Neuronal stem cell (in vitro differentiated cells): ENCODE results near the gene TEX9.
"Not testable (repeated sequence)": the region's sequence is repeated elsewhere in the genome, so short reads cannot be mapped to it uniquely, and the experiment has no call there.

Experiments used
- DNase-seq: peaks from one replicate; pipeline ENCODE4 v3.0.0-alpha.2; 2013; ENCODE audit warnings: low spot score
- H2AFZ ChIP-seq: one replicate; pipeline ENCODE4 v1.6.1; 2013; ENCODE audit warnings: mild to moderate bottlenecking, low read length, inconsistent platforms
- H2AK5ac ChIP-seq: 2 replicates; pipeline ENCODE4 v1.6.1; 2013; ENCODE audit warnings: low read depth, mild to moderate bottlenecking, inconsistent platforms, low read length, moderate library complexity, mixed read lengths
- H2BK120ac ChIP-seq: 2 replicates; pipeline ENCODE4 v1.6.1; 2013; ENCODE audit warnings: low read depth, mild to moderate bottlenecking, inconsistent platforms, low read length, moderate library complexity, mixed read lengths
- H2BK12ac ChIP-seq: one replicate; pipeline ENCODE4 v1.6.1; 2013; ENCODE audit warnings: low read length, inconsistent platforms
- H2BK15ac ChIP-seq: 2 replicates; pipeline ENCODE4 v1.6.1; 2013; ENCODE audit warnings: mild to moderate bottlenecking, low read length, inconsistent platforms, mixed read lengths
- H2BK5ac ChIP-seq: one replicate; pipeline ENCODE4 v1.6.1; 2013; ENCODE audit warnings: inconsistent platforms, mild to moderate bottlenecking, low read length, moderate library complexity
- H3K14ac ChIP-seq: one replicate; pipeline ENCODE4 v1.6.1; 2013; ENCODE audit warnings: low read length, inconsistent platforms
- H3K18ac ChIP-seq: 2 replicates; pipeline ENCODE4 v1.6.1; 2013; ENCODE audit warnings: low read length, inconsistent platforms
- H3K23ac ChIP-seq: 2 replicates; pipeline ENCODE4 v1.6.1; 2013; ENCODE audit warnings: low read depth, mild to moderate bottlenecking, mixed read lengths, low read length, inconsistent platforms; ENCODE audit not compliant: poor library complexity
- H3K27ac ChIP-seq: replicated peaks from 3 replicates; pipeline ENCODE4 v1.5.1; 2013; ENCODE audit warnings: low read length, inconsistent platforms
- H3K27me3 ChIP-seq, 3 experiments: 2 replicates each; pipeline ENCODE4 v1.6.1; 2013; ENCODE audit warnings: low read length in 3 of 3, mild to moderate bottlenecking in 2 of 3, inconsistent platforms in 1 of 3, low read depth in 1 of 3, mixed read lengths in 1 of 3, moderate library complexity in 1 of 3; ENCODE audit not compliant: control insufficient read depth in 3 of 3, insufficient read depth in 3 of 3
- H3K36me3 ChIP-seq, 2 donors: replicated peaks in 1 of 2; 2 replicates each; pipeline ENCODE4 v1.6.1; 2013; ENCODE audit warnings: low read length in 2 of 2; ENCODE audit not compliant: control insufficient read depth in 2 of 2, insufficient read depth in 2 of 2
- H3K4ac ChIP-seq: 2 replicates; pipeline ENCODE4 v1.6.1; 2013; ENCODE audit warnings: inconsistent platforms, mild to moderate bottlenecking, low read length, moderate library complexity
- H3K4me1 ChIP-seq, 2 donors: 1 replicate in 1 of 2; 2 replicates in 1 of 2; pipeline ENCODE4 v1.6.1; 2013; ENCODE audit warnings: low read length in 2 of 2, low read depth in 1 of 2; ENCODE audit not compliant: control insufficient read depth in 2 of 2, insufficient read depth in 1 of 2
- H3K4me2 ChIP-seq: one replicate; pipeline ENCODE4 v1.6.1; 2013; ENCODE audit warnings: mild to moderate bottlenecking, low read length, inconsistent platforms; ENCODE audit not compliant: insufficient read depth, poor library complexity, severe bottlenecking
- H3K4me3 ChIP-seq, 2 donors: 2 replicates each; pipeline ENCODE4 v1.5.1; 2013; ENCODE audit warnings: low read length in 2 of 2, mild to moderate bottlenecking in 2 of 2, inconsistent platforms in 1 of 2, moderate library complexity in 1 of 2
- H3K79me1 ChIP-seq: one replicate; pipeline ENCODE4 v1.6.1; 2013; ENCODE audit warnings: low read depth, mild to moderate bottlenecking, inconsistent platforms, low read length, moderate library complexity
- H3K9ac ChIP-seq: one replicate; pipeline ENCODE4 v1.6.1; 2013; ENCODE audit warnings: mild to moderate bottlenecking, low read depth, low read length, inconsistent platforms; ENCODE audit not compliant: poor library complexity
- H3K9me3 ChIP-seq, 2 donors: replicated peaks in 1 of 2; 2 replicates each; pipeline versions ENCODE3 to v1.6.1; 2013; ENCODE audit warnings: low read length in 2 of 2, mild to moderate bottlenecking in 2 of 2, inconsistent platforms in 1 of 2, low read depth in 1 of 2, mixed read lengths in 1 of 2, moderate library complexity in 1 of 2; ENCODE audit not compliant: control insufficient read depth in 2 of 2, insufficient read depth in 1 of 2
- H4K8ac ChIP-seq: one replicate; pipeline ENCODE4 v1.6.1; 2013; ENCODE audit warnings: low read depth, mild to moderate bottlenecking, inconsistent platforms, low read length, moderate library complexity
- H4K91ac ChIP-seq: one replicate; pipeline ENCODE4 v1.6.1; 2013; ENCODE audit warnings: low read length, low read depth, mild to moderate bottlenecking, inconsistent platforms; ENCODE audit not compliant: poor library complexity
- WGBS, 2 donors: extraction: QIAGEN DNeasy Blood & Tissue Kit; methylation state at CpG; one replicate each; pipeline ENCODE4 v1.1.7; 2013; ENCODE audit warnings: missing lambda C conversion rate in 2 of 2, mixed read lengths in 1 of 2; ENCODE audit not compliant: insufficient read length in 2 of 2, insufficient replicate concordance in 1 of 2; ENCODE audit errors: extremely low coverage in 2 of 2; 5-methylcytosine and 5-hydroxymethylcytosine counted together

Gene TEX9

DNA sequence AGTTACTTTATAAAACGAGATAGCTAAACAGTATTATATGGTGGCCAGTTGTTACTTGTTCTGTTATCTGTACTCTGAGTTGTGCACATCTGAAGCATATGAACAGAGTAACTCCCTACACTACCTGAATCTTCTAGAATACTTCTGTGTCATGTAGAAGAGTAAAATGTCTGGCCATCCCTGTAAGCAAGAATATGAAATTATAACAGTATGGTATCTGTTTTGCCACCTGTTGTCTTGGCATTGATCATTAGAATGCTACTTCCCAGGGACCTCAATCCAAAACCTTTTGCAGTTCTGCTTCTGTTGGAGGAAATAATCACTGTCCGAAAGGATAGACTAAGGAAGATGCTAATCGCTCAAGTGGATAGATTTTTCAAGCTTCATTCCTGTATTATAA is 1.9 kb downstream of the TEX9 start:
- Histone ChIP-seq H2BK15ac (no peak overlapping the region), H2BK12ac (no peak overlapping the region), H2AFZ (no peak overlapping the region), H3K14ac (no peak overlapping the region), H4K91ac (no peak overlapping the region), H3K4me1 (peaks cover 0 to 2% of the 10 kb centered on the region in 2 donors), H3K79me1 (no peaks in the 10 kb centered on the region), H2AK5ac (no peak overlapping the region), H2BK5ac (no peak overlapping the region), H3K18ac (no peak overlapping the region), H3K4me3 (no peak overlapping the region), H3K9ac (no peak overlapping the region), H3K27me3 (no peaks in the 10 kb centered on the region), H4K8ac (no peak overlapping the region), H3K4me2 (no peak overlapping the region), H3K23ac (no peak overlapping the region), H3K36me3 (no peaks in the 10 kb centered on the region), H2BK120ac (no peak overlapping the region), H3K9me3 (peaks cover 0 to 1% of the 10 kb centered on the region in 2 donors), H3K27ac (no peak overlapping the region), H3K4ac (no peak overlapping the region)
- no peak for DNase-seq
- no CpG with 5 or more reads among the region's 3 CpGs for WGBS, 2 donors

DNA sequence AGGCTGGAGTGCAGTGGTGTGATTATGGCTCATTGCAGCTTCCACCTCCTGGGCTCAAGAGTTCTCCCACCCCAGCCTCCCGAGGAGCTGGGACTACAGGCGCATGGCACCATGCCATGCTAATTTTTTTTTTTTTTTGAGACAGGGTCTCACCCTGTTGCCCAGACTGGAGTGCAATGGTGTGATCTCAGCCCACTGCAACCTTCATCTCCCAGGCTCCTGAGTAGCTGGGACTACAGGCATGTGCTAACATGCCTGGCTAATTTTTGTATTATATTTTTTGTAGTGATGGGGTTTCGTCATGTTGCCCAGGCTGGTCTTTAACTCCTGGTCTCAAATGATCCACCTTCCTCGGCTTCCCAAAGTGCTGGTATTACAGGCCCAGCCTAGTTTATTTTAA is 4.0 kb downstream of the TEX9 start:
- no peak overlapping the region for H3K9ac ChIP-seq
- no peak overlapping the region for H2AK5ac ChIP-seq
- H3K18ac ChIP-seq: no peak overlapping the region
- no peak overlapping the region for H3K23ac ChIP-seq
- H3K4me1 ChIP-seq: peaks cover 0 to 2% of the 10 kb centered on the region in 2 donors
- H2BK15ac ChIP-seq: no peak overlapping the region
- no peaks in the 10 kb centered on the region for H3K9me3 ChIP-seq
- no peak overlapping the region for H4K8ac ChIP-seq
- no peak overlapping the region for H4K91ac ChIP-seq
- no peaks in the 10 kb centered on the region for H3K79me1 ChIP-seq
- no peak overlapping the region for H3K4me3 ChIP-seq
- no peak overlapping the region for H2BK12ac ChIP-seq
- H2BK5ac ChIP-seq: no peak overlapping the region
- no peak overlapping the region for H3K27ac ChIP-seq
- no peak overlapping the region for H3K4ac ChIP-seq
- no peak overlapping the region for H2AFZ ChIP-seq
- no peaks in the 10 kb centered on the region for H3K36me3 ChIP-seq
- no peak for DNase-seq
- H2BK120ac ChIP-seq: no peak overlapping the region
- H3K4me2 ChIP-seq: no peak overlapping the region
- no peaks in the 10 kb centered on the region for H3K27me3 ChIP-seq
- no peak overlapping the region for H3K14ac ChIP-seq
- no CpG with 5 or more reads among the region's 4 CpGs for WGBS, 2 donors

DNA sequence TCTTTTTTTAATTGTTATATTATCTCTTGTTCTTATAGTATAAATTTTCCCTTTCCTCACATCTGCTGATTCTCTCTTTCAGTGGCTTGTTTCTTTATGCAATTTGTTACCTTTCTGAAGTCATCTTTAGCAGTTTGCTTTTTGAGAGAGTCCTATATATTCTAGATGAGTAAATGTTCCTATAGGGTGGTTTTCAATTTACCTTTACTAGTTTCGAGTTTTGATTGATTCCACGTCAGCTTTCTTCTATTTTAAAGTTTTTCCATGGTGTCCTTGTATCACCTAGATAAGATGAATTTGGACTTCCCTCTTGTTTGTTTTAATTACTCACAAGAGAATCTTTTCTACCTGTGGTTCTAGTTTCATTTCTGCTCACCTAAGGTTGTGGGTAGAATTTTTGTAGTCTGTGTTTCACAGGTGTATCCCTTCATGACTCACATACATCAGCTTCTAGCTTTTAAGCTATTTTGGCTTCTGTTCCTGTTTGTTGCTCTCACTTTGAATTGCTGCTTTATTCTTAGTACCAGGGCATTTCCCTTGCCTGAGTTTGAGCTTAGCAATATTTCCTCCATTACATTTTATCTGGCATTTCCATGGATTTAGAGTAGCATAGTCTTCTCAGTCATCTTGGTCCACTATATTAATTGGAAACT is 6.4 kb downstream of the TEX9 start:
- Histone ChIP-seq H3K27me3 (no peaks in the 10 kb centered on the region), H3K23ac (no peak overlapping the region), H2BK15ac (no peak overlapping the region), H2AK5ac (no peak overlapping the region), H3K4me2 (no peak overlapping the region), H2AFZ (no peak overlapping the region), H3K14ac (no peak overlapping the region), H2BK12ac (no peak overlapping the region), H3K9me3 (peaks cover 0 to 4% of the 10 kb centered on the region in 2 donors), H3K4me1 (peaks cover 0 to 2% of the 10 kb centered on the region in 2 donors), H3K4me3 (no peak overlapping the region), H3K9ac (no peak overlapping the region), H3K4ac (no peak overlapping the region), H3K79me1 (no peaks in the 10 kb centered on the region), H2BK120ac (no peak overlapping the region), H2BK5ac (no peak overlapping the region), H4K8ac (no peak overlapping the region), H3K27ac (no peak overlapping the region), H3K36me3 (peaks cover 0 to 3% of the 10 kb centered on the region in 2 donors), H4K91ac (no peak overlapping the region), H3K18ac (no peak overlapping the region)
- no CpG with 5 or more reads among the region's 2 CpGs for WGBS, 2 donors
- no peak for DNase-seq

DNA sequence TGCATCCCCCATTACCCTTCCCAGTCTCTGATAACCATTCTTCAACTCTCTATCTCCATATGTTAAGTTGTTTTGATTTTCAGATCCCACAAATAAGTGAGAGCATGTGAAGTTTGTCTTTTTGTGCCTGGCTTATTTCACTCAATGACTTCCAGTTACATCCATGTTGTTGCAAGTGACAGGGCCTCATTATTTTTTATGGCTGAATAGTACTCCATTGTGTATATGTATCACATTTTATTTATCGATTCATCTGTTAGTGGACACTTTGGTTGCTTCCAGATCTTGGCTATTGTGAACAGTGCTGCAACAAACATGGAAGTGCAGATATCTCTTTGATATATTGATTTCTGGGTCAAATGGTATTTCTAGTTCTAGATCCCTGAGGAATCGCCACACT is 9.5 kb downstream of the TEX9 start:
- H2AFZ ChIP-seq, H3K14ac ChIP-seq, H3K9ac ChIP-seq, H4K91ac ChIP-seq, H3K4me2 ChIP-seq, H3K4me3 ChIP-seq, H2BK12ac ChIP-seq, H4K8ac ChIP-seq, H2AK5ac ChIP-seq, DNase-seq, H3K27ac ChIP-seq, H3K4ac ChIP-seq, H3K36me3 ChIP-seq, H3K27me3 ChIP-seq, H2BK5ac ChIP-seq, H3K23ac ChIP-seq, H2BK120ac ChIP-seq, H3K4me1 ChIP-seq, H3K79me1 ChIP-seq, H2BK15ac ChIP-seq, H3K18ac ChIP-seq: not testable (repeated sequence)
- peaks cover 2 to 10% of the 10 kb centered on the region in 2 donors for H3K9me3 ChIP-seq
- no CpG with 5 or more reads among the region's 2 CpGs for WGBS, 2 donors
